H1 (cell line): ENCODE results near the gene TMEM266. TPM values are rescaled to one million over a fixed set of nuclear protein-coding genes. Genes with fewer than 3 reads are reported as not detected.

Experiments used
- SUZ12 ChIP-seq: fragments of 200-600 bp; sonication (generic); IDR thresholded peaks from 2 replicates; pipeline ENCODE4 v1.6.1; 2012; ENCODE audit warnings: mild to moderate bottlenecking, inconsistent platforms, low read length, moderate library complexity, mixed read lengths
- polyA plus RNA-seq, 7 experiments: library from polyadenylated mRNA; depleted of rRNA in 3 of 7; stranded (reverse) in 5 of 7; unstranded in 2 of 7; fragments of >200 nt in 5 of 7; fragments of 200-250 nt in 2 of 7; gene quantifications; 1 replicate in 5 of 7; 2 replicates in 1 of 7; 4 replicates in 1 of 7; pipeline versions ENCODE4 v1.2.1 to v1.2.3, GENCODE V29; 2011 to 2013; ENCODE audit warnings: missing spikeins in 2 of 7, mixed read lengths in 2 of 7
- total RNA-seq: library from RNA; stranded (reverse); fragmentation: NEBNext Ultra II Directional; extraction: Animal tissue kit (Norgen Biotek cat#: 25700); gene quantifications from 2 replicates; pipeline ENCODE4 v1.2.1, GENCODE V29; 2021

Gene TMEM266
- total and polyA plus RNA-seq, 2 of the 8 experiments (the other 6 are each of a cell fraction or from before 2014, with no cell fraction given) = 2.6 TPM

GRCh38 chr15:76233921-76234320 lies 174.1 kb downstream of the TMEM266 start (continued):
- no peak for TF ChIP-seq SUZ12
- TF ChIP-seq, all 59 proteins: peak for 0
